Osteoblast (primary cell): ENCODE data around the gene MAP6. TPM values are rescaled to one million over a fixed set of nuclear protein-coding genes. Genes with fewer than 3 reads are reported as not detected.

Source experiments
- DNase-seq: peaks from one replicate; pipeline ENCODE4 v3.0.0; 2011; ENCODE audit warnings: low spot score, mixed read lengths; ENCODE audit not compliant: insufficient read length; ENCODE audit errors: missing footprints
- H2AFZ ChIP-seq: 2 replicates; pipeline ENCODE4 v1.6.0; 2011; ENCODE audit warnings: mild to moderate bottlenecking, low read length
- H3K27ac ChIP-seq: 2 replicates; pipeline ENCODE4 v1.5.1; 2011; ENCODE audit warnings: mild to moderate bottlenecking, low read depth, low read length, moderate library complexity
- H3K27me3 ChIP-seq: 2 replicates; pipeline ENCODE4 v1.6.0; 2012; ENCODE audit warnings: mild to moderate bottlenecking, control low read depth, inconsistent platforms, low read length, moderate library complexity; ENCODE audit not compliant: insufficient read depth
- H3K36me3 ChIP-seq: 2 replicates; pipeline ENCODE4 v1.5.1; 2011; ENCODE audit warnings: mild to moderate bottlenecking, low read length, control low read depth, moderate library complexity; ENCODE audit not compliant: insufficient read depth
- H3K4me1 ChIP-seq: 2 replicates; pipeline ENCODE4 v1.5.1; 2011; ENCODE audit warnings: mild to moderate bottlenecking, low read length, control low read depth, moderate library complexity; ENCODE audit not compliant: insufficient read depth
- H3K4me2 ChIP-seq: 2 replicates; pipeline ENCODE4 v1.6.0; 2011; ENCODE audit warnings: mild to moderate bottlenecking, low read length; ENCODE audit not compliant: insufficient read depth
- H3K4me3 ChIP-seq: fragments of 200-600 bp; sonication (generic); 3 replicates; pipeline ENCODE4 v1.5.1; 2012; ENCODE audit warnings: mild to moderate bottlenecking, low read length, inconsistent platforms; ENCODE audit not compliant: insufficient read depth
- H3K79me2 ChIP-seq: 2 replicates; pipeline ENCODE4 v1.6.0; 2012; ENCODE audit warnings: mild to moderate bottlenecking, low read length, control low read depth, inconsistent platforms; ENCODE audit not compliant: insufficient read depth
- H3K9me3 ChIP-seq: 2 replicates; pipeline ENCODE4 v1.5.1; 2011; ENCODE audit warnings: low read depth, low read length, control low read depth
- H4K20me1 ChIP-seq: 2 replicates; pipeline ENCODE4 v1.6.0; 2012; ENCODE audit warnings: mild to moderate bottlenecking, low read length, control low read depth; ENCODE audit not compliant: insufficient read depth
- CTCF ChIP-seq: IDR thresholded peaks from 2 replicates; pipeline ENCODE4 v1.5.1; 2011; ENCODE audit warnings: mild to moderate bottlenecking, low read depth, low read length, moderate library complexity; ENCODE audit errors: extremely low read depth
- total RNA-seq: library from RNA; depleted of rRNA; stranded (reverse); fragments of >200 nt; gene quantifications from 2 replicates; pipeline ENCODE4 v1.2.3, GENCODE V29; 2012

The MAP6 gene
- total RNA-seq, 1 donor, result 0.72 TPM

- Histone ChIP-seq H3K4me1 (no peaks in the 10 kb centered on the region), H3K79me2 (no peaks in the 10 kb centered on the region), H3K27me3 (peaks cover 7% of the 10 kb centered on the region), H3K36me3 (no peaks in the 10 kb centered on the region), H3K27ac (no peak overlapping the region), H3K4me3 (no peak overlapping the region), H3K4me2 (no peak overlapping the region), H3K9me3 (no peaks in the 10 kb centered on the region), H4K20me1 (no peaks in the 10 kb centered on the region), H2AFZ (no peak overlapping the region)
- DNase-seq, result no peak
- no peak for TF ChIP-seq CTCF
These were observed 75.4 kb downstream of the MAP6 start for GRCh38 chr11:75593286-75593915.

GRCh38 chr11:75592715-75593114 is 76.1 kb downstream of the MAP6 start:
- H3K4me2 ChIP-seq, result no peak overlapping the region
- no peaks in the 10 kb centered on the region for H4K20me1 ChIP-seq
- H3K27ac ChIP-seq, result no peak overlapping the region
- no peak for DNase-seq
- H2AFZ ChIP-seq, result no peak overlapping the region
- no peaks in the 10 kb centered on the region for H3K79me2 ChIP-seq
- H3K27me3 ChIP-seq, result peaks cover 7% of the 10 kb centered on the region
- H3K4me1 ChIP-seq, result no peaks in the 10 kb centered on the region
- H3K36me3 ChIP-seq, result no peaks in the 10 kb centered on the region
- no peak overlapping the region for H3K4me3 ChIP-seq
- TF ChIP-seq CTCF, result no peak
- no peaks in the 10 kb centered on the region for H3K9me3 ChIP-seq

GRCh38 chr11:75591966-75592365 is 76.9 kb downstream of the MAP6 start:
- Histone ChIP-seq H3K4me1 (no peaks in the 10 kb centered on the region), H3K79me2 (no peaks in the 10 kb centered on the region), H3K27ac (no peak overlapping the region), H2AFZ (no peak overlapping the region), H4K20me1 (no peaks in the 10 kb centered on the region), H3K4me3 (no peak overlapping the region), H3K36me3 (no peaks in the 10 kb centered on the region), H3K4me2 (no peak overlapping the region), H3K27me3 (peaks cover 7% of the 10 kb centered on the region), H3K9me3 (no peaks in the 10 kb centered on the region)
- no peak for DNase-seq
- TF ChIP-seq CTCF, result no peak

- no peaks in the 10 kb centered on the region for H4K20me1 ChIP-seq
- no peak for TF ChIP-seq CTCF
- DNase-seq, result no peak
These were observed 77.5 kb downstream of the MAP6 start for GRCh38 chr11:75591371-75591770.

More at GRCh38 chr11:75591371-75591770, 77.5 kb downstream of the MAP6 start:
- H3K4me1 ChIP-seq, result no peaks in the 10 kb centered on the region
- no peak overlapping the region for H3K27ac ChIP-seq
- H2AFZ ChIP-seq, result no peak overlapping the region
- no peaks in the 10 kb centered on the region for H3K9me3 ChIP-seq
- H3K79me2 ChIP-seq, result no peaks in the 10 kb centered on the region
- no peaks in the 10 kb centered on the region for H3K36me3 ChIP-seq
- no peak overlapping the region for H3K4me2 ChIP-seq
- peaks cover 7% of the 10 kb centered on the region for H3K27me3 ChIP-seq
- no peak overlapping the region for H3K4me3 ChIP-seq
